ENCODE results near the gene SLC2A9.
"Not testable (repeated sequence)": the region's sequence is repeated elsewhere in the genome, so short reads cannot be mapped to it uniquely, and the experiment has no call there.

SLC2A9 gene

DNA sequence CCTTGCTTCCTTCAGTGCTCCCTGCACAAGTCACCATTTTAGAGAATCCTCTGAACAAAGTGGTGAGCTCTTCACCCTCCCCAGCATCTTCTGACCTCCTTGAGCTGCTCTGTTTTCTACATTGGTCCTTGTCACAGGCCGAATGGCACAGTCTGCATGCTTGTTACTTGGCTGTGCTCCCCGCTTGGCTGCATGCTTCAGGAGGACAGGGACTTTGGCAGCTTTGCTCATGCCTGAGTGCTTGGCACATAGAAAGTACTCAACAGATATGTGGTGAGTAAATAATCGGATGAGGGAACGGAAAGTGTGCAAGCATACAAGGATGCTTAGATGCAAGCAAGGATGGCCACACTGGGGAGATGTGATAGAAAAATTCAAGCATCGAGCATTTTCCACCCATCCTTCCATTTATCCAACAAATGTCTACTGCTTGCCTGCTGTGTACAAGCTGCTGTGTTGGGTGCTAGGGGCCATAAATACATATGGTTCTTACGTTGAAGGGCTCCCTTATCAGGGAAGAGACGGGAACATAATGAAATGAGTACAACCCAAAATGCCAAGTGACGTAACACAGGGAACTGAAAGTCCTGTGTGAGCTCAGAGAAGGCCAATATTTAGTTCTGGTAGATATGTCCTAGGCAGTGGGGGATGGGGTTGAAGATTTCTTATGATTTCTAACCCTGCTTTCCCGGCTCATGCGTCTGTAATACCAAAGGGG lies 31.2 kb downstream of the SLC2A9 start:
- DNase-seq: no peak
- Histone ChIP-seq H3K4me1 (no peaks in the 10 kb centered on the region), H3K4me3 (ENCODE audit: low read depth, low read length) (no peak overlapping the region), H3K9me3 (no peaks in the 10 kb centered on the region), H3K27me3 (no peaks in the 10 kb centered on the region), H3K36me3 (no peaks in the 10 kb centered on the region)
- TF ChIP-seq, protein P1, sequence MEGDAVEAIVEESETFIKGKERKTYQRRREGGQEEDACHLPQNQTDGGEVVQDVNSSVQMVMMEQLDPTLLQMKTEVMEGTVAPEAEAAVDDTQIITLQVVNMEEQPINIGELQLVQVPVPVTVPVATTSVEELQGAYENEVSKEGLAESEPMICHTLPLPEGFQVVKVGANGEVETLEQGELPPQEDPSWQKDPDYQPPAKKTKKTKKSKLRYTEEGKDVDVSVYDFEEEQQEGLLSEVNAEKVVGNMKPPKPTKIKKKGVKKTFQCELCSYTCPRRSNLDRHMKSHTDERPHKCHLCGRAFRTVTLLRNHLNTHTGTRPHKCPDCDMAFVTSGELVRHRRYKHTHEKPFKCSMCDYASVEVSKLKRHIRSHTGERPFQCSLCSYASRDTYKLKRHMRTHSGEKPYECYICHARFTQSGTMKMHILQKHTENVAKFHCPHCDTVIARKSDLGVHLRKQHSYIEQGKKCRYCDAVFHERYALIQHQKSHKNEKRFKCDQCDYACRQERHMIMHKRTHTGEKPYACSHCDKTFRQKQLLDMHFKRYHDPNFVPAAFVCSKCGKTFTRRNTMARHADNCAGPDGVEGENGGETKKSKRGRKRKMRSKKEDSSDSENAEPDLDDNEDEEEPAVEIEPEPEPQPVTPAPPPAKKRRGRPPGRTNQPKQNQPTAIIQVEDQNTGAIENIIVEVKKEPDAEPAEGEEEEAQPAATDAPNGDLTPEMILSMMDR (IDR thresholded peaks at IDR 0.05; ENCODE audit: low read depth, low read length): no peak

DNA sequence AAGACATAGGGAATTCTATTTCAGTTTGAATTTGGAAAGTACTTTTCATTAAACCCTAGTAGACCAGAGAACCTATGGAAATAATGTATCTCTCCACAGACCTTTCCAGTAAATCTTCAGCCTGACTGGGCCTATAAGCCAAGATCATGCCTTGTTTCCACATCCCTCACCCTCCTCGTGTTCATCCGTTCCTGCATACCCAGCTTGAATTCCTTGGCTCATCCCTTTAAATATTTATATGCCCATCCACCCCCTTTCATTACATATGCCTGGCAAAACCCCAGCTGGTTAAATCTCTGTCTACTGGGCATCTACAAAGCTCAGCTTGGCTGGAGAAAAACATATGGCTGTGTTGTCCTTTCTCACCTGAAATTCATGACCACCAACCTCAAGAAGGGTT lies 32.4 kb downstream of the SLC2A9 start:
- TF ChIP-seq, protein P1 (IDR thresholded peaks at IDR 0.05; ENCODE audit: low read depth, low read length): no peak
- Histone ChIP-seq H3K27me3 (no peaks in the 10 kb centered on the region), H3K36me3 (no peaks in the 10 kb centered on the region), H3K4me1 (no peaks in the 10 kb centered on the region), H3K4me3 (ENCODE audit: low read depth, low read length) (no peak overlapping the region), H3K9me3 (no peaks in the 10 kb centered on the region)
- DNase-seq: no peak

DNA sequence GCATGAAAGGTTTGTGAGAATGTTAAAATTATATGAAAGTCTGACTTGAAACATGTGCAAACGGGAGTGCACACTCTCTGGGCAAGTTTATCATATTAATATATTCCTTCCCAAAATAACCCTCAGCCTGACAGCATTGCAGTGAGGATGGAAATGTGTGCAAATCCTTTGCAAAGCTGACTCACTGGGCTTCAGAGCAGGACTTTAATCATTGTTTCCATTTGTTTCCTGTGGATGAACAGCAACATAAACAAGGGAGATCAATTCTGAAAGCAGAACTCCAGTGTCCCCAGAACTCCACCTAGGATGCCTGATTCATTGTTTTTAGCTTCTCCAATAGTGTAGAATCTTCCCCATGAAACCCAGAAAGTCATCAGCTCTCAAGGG lies 32.9 kb downstream of the SLC2A9 start:
- H3K4me3 ChIP-seq (ENCODE audit: low read depth, low read length): no peak overlapping the region
- H3K27me3 ChIP-seq: no peaks in the 10 kb centered on the region
- no peak for DNase-seq
- H3K4me1 ChIP-seq: no peaks in the 10 kb centered on the region
- no peaks in the 10 kb centered on the region for H3K9me3 ChIP-seq
- TF ChIP-seq, protein P1 (IDR thresholded peaks at IDR 0.05; ENCODE audit: low read depth, low read length): no peak
- no peaks in the 10 kb centered on the region for H3K36me3 ChIP-seq

DNA sequence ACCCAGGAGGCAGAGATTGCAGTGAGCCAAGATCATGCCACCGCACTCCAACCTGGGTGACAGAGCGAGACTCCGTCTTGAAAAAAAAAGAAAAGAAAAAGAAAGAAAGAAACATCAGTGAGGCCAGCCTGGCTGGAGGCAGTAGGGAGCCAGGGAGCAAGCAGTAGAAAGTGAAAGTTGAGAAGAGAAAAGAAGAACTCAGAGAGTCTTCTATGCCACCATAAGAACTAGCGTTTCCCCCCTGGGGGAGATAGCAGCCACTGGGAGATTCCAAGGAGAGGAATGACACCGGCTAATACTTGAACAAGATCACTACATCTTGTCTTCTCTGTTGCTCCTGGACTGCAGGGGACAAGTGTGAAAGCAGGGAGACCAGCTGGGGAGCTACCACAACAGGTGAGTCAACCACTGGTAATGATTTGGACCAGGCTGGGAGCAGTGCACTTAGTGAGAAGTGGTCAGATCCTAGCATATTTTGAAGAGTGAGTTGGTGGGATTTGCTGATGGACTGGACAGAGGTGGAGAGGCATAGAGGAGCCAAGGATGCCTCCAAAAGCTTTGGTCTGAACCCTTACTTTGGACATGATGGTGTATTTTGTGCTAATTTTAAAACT lies 33.4 kb downstream of the SLC2A9 start:
- TF ChIP-seq, protein P1 (IDR thresholded peaks at IDR 0.05; ENCODE audit: low read depth, low read length): no peak
- DNase-seq: no peak
- no peaks in the 10 kb centered on the region for H3K9me3 ChIP-seq
- no peak overlapping the region for H3K4me3 ChIP-seq (ENCODE audit: low read depth, low read length)
- H3K4me1 ChIP-seq: no peaks in the 10 kb centered on the region
- H3K36me3 ChIP-seq: no peaks in the 10 kb centered on the region
- no peaks in the 10 kb centered on the region for H3K27me3 ChIP-seq

DNA sequence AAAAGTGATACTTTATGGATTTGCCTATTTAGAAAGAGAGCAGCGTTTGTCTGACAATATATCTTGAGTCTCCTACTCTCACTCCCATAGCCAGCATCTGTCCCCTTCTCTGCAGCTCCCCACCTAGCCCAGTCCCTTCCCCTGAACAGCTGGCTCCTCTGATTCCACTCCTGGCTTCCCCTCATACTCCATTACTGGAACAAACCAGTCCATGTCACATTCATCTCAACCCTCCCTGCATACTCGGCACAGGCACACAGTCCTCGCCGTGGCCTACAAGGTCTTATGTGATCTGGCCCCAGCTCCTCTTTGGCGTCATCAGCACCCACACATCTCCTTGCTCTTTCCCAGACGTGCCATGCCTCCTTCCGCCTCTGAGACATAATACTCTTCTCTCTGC lies 36.7 kb downstream of the SLC2A9 start:
- Histone ChIP-seq H3K9me3 (no peaks in the 10 kb centered on the region), H3K27me3 (no peaks in the 10 kb centered on the region), H3K4me3 (ENCODE audit: low read depth, low read length) (no peak overlapping the region), H3K4me1 (no peaks in the 10 kb centered on the region), H3K36me3 (no peaks in the 10 kb centered on the region)
- TF ChIP-seq, protein P1 (IDR thresholded peaks at IDR 0.05; ENCODE audit: low read depth, low read length): no peak
- DNase-seq: no peak

DNA sequence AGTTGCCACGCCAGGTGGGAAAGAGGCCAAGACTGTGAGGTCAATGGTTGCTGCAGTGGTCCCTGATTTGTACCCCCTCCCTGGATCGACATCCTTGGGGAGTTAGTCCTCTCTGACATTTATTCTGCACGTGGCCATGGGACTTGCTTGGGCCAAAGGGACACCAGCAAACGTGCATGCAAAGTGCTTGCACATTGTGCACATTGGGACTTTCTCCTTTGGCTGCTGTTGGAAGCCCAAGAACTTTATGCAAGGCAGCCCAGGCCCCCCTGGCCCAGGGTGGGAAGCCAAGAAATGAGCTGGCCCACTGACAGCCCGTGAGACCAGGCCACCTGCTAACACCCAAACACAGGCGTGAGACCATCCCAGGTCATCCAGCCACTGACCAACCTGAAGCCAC lies 38.1 kb downstream of the SLC2A9 start:
- Histone ChIP-seq H3K4me1 (no peaks in the 10 kb centered on the region), H3K36me3 (no peaks in the 10 kb centered on the region), H3K4me3 (ENCODE audit: low read depth, low read length) (no peak overlapping the region), H3K27me3 (no peaks in the 10 kb centered on the region), H3K9me3 (no peaks in the 10 kb centered on the region)
- TF ChIP-seq, protein P1 (IDR thresholded peaks at IDR 0.05; ENCODE audit: low read depth, low read length): no peak
- DNase-seq: no peak

DNA sequence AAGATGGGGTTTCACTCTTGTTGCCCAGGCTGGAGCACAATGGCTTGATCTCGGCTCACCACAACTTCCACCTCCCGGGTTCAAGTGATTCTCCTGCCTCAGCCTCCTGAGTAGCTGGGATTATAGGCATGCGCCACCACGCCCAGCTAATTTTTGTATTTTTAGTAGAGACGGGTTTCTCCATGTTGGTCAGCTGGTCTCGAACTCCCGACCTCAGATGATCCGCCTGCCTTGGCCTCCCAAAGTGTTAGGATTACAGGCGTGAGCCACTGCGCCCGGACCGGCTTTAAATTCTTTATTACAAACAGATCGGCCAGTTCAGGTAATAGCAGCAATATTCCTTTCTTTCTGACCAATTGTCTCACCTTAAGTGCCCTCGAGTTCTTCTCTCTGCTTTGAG lies 39.4 kb downstream of the SLC2A9 start:
- not testable (repeated sequence) for H3K27me3 ChIP-seq; H3K36me3 ChIP-seq; DNase-seq; H3K4me1 ChIP-seq; H3K4me3 ChIP-seq (ENCODE audit: low read depth, low read length); H3K9me3 ChIP-seq

Data from BE2C (cell line).